ENCODE results near the gene BAIAP2.
"Not testable (repeated sequence)": the region's sequence is repeated elsewhere in the genome, so short reads cannot be mapped to it uniquely, and the experiment has no call there.

Gene BAIAP2

DNA sequence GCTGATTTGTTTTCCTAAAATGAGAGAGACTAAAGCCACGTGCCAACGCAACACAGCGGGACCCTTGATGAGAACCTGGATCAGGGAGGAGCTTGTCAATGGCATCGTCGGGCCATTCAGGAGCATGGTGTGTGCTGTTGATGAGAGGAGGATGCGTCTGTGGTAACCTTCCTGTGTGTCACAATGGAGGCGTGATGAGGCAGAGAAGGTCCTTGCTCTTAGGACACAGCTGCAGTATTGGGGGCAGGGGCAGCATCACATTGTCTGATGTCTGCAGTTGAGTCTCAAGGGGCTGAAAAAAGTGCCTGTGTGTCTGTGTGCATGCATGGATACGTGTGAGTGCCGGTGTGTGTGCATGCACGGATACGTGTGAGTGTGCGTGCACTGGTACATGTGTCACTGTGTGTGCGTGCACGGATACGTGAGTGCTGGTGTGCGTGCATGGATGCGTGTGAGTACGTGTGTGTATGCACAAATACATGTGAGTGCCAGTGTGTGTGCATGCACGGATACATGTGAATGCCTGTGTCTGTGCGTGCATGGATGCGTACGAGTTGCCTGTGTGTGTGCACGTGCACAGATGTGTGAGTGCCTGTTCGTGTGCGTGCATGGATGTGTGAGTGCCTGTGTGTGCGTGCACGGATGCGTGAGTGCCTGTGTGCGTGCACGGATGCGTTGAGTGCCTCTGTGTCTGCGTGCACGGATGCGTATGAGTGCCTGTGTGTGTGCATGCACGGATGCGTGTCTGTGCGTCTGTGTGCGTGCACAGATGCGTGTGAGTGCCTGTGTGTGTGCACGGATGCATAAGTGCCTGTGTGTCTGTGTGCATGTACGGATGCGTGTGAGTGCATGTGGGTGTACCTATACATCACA lies 39.3 kb downstream of the BAIAP2 start:
- TF ChIP-seq, protein P1, sequence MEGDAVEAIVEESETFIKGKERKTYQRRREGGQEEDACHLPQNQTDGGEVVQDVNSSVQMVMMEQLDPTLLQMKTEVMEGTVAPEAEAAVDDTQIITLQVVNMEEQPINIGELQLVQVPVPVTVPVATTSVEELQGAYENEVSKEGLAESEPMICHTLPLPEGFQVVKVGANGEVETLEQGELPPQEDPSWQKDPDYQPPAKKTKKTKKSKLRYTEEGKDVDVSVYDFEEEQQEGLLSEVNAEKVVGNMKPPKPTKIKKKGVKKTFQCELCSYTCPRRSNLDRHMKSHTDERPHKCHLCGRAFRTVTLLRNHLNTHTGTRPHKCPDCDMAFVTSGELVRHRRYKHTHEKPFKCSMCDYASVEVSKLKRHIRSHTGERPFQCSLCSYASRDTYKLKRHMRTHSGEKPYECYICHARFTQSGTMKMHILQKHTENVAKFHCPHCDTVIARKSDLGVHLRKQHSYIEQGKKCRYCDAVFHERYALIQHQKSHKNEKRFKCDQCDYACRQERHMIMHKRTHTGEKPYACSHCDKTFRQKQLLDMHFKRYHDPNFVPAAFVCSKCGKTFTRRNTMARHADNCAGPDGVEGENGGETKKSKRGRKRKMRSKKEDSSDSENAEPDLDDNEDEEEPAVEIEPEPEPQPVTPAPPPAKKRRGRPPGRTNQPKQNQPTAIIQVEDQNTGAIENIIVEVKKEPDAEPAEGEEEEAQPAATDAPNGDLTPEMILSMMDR (IDR thresholded peaks at IDR 0.05; ENCODE audit: poor library complexity, severe bottlenecking) = no peak
- no peaks in the 10 kb centered on the region for H3K27me3 ChIP-seq (ENCODE audit: insufficient read depth, poor library complexity, severe bottlenecking)
- peaks cover 25% of the 10 kb centered on the region for H3K4me1 ChIP-seq (ENCODE audit: insufficient read depth, poor library complexity, severe bottlenecking)
- peak overlapping the region; percentile 69 for H3K27ac ChIP-seq (ENCODE audit: poor library complexity, severe bottlenecking)
- H3K9me3 ChIP-seq (ENCODE audit: severe bottlenecking) = no peaks in the 10 kb centered on the region
- ATAC-seq (ENCODE audit: low read depth) (no peak), DNase-seq (ENCODE audit: low spot score) (no peak)
- peaks cover 29% of the 10 kb centered on the region for H3K36me3 ChIP-seq (ENCODE audit: low read depth)
- H3K4me3 ChIP-seq (ENCODE audit: severe bottlenecking) = no peak overlapping the region

DNA sequence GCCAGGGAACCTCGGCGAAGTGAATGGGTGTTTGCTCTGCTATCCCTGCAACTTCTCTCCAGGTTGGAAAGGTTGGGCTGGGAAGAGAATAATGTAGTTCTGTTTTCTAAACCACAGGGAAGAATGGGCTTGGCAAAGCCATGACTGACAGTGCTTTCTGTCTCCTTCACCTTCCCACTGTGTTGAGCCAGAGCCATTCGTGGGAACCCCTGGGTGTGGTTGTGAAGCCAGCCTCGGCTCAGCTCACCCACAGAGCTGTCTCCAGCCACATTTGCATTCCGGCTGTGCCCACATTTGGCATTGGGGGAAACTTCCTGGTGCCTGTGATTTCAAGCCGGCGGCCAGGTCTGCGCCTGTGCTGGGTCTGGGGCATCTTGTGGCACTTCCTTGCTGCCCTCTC lies 39.9 kb downstream of the BAIAP2 start:
- Histone ChIP-seq H3K4me3 (ENCODE audit: severe bottlenecking) (no peak overlapping the region), H3K4me1 (ENCODE audit: insufficient read depth, poor library complexity, severe bottlenecking) (peaks cover 25% of the 10 kb centered on the region), H3K9me3 (ENCODE audit: severe bottlenecking) (no peaks in the 10 kb centered on the region), H3K36me3 (ENCODE audit: low read depth) (peaks cover 35% of the 10 kb centered on the region), H3K27ac (ENCODE audit: poor library complexity, severe bottlenecking) (no peak overlapping the region), H3K27me3 (ENCODE audit: insufficient read depth, poor library complexity, severe bottlenecking) (no peaks in the 10 kb centered on the region)
- ATAC-seq (ENCODE audit: low read depth) (no peak), DNase-seq (ENCODE audit: low spot score) (no peak)
- TF ChIP-seq, protein P1 (IDR thresholded peaks at IDR 0.05; ENCODE audit: poor library complexity, severe bottlenecking) = no peak

- peaks cover 23% of the 10 kb centered on the region for H3K4me1 ChIP-seq (ENCODE audit: insufficient read depth, poor library complexity, severe bottlenecking)
- no peak overlapping the region for H3K4me3 ChIP-seq (ENCODE audit: severe bottlenecking)
- no peak for ATAC-seq (ENCODE audit: low read depth)
- H3K9me3 ChIP-seq (ENCODE audit: severe bottlenecking) = no peaks in the 10 kb centered on the region
- TF ChIP-seq, protein P1 (IDR thresholded peaks at IDR 0.05; ENCODE audit: poor library complexity, severe bottlenecking) = no peak
- no peak for DNase-seq (ENCODE audit: low spot score)
- H3K36me3 ChIP-seq (ENCODE audit: low read depth) = peaks cover 39% of the 10 kb centered on the region
- H3K27me3 ChIP-seq (ENCODE audit: insufficient read depth, poor library complexity, severe bottlenecking) = no peaks in the 10 kb centered on the region
- no peak overlapping the region for H3K27ac ChIP-seq (ENCODE audit: poor library complexity, severe bottlenecking)
Observed at GRCh38 chr17:81075307-81075706, 40.4 kb downstream of the BAIAP2 start.

GRCh38 chr17:81076141-81076679 lies 41.3 kb downstream of the BAIAP2 start:
- H3K27ac ChIP-seq (ENCODE audit: poor library complexity, severe bottlenecking) = no peak overlapping the region
- TF ChIP-seq, protein P1 (IDR thresholded peaks at IDR 0.05; ENCODE audit: poor library complexity, severe bottlenecking) = no peak
- ATAC-seq (ENCODE audit: low read depth) = no peak

GRCh38 chr17:81078026-81078913 lies 43.3 kb downstream of the BAIAP2 start:
- DNase-seq (ENCODE audit: low spot score); H3K9me3 ChIP-seq (ENCODE audit: severe bottlenecking); ATAC-seq (ENCODE audit: low read depth); H3K4me3 ChIP-seq (ENCODE audit: severe bottlenecking); H3K27ac ChIP-seq (ENCODE audit: poor library complexity, severe bottlenecking); H3K27me3 ChIP-seq (ENCODE audit: insufficient read depth, poor library complexity, severe bottlenecking): not testable (repeated sequence)
- Histone ChIP-seq H3K36me3 (ENCODE audit: low read depth) (peaks cover 45% of the 10 kb centered on the region), H3K4me1 (ENCODE audit: insufficient read depth, poor library complexity, severe bottlenecking) (peaks cover 15% of the 10 kb centered on the region)

More at GRCh38 chr17:81076141-81076679, 41.3 kb downstream of the BAIAP2 start:
- Histone ChIP-seq H3K27me3 (ENCODE audit: insufficient read depth, poor library complexity, severe bottlenecking) (no peaks in the 10 kb centered on the region), H3K4me3 (ENCODE audit: severe bottlenecking) (no peak overlapping the region), H3K4me1 (ENCODE audit: insufficient read depth, poor library complexity, severe bottlenecking) (peaks cover 14% of the 10 kb centered on the region), H3K9me3 (ENCODE audit: severe bottlenecking) (no peaks in the 10 kb centered on the region), H3K36me3 (ENCODE audit: low read depth) (peaks cover 43% of the 10 kb centered on the region)
- DNase-seq (ENCODE audit: low spot score) = no peak
